GM18499 (cell line): ENCODE results near the gene PRLR.
A peak's percentile ranks its signal among the peaks of the same experiment; 100 is the strongest.

Experiments
- ATAC-seq: cut with Tn5 transposase; IDR thresholded peaks from one replicate; pipeline ENCODE4 v1.9.1; 2021; ENCODE audit warnings: moderate number of reproducible peaks; ENCODE audit not compliant: insufficient read depth, unreplicated experiment

The PRLR gene

GRCh38 chr5:35095366-35095765 lies 134.9 kb downstream of the PRLR start:
- no peak for ATAC-seq

GRCh38 chr5:35094948-35095347 lies 135.3 kb downstream of the PRLR start:
- ATAC-seq = no peak

- ATAC-seq = no peak
Measured at GRCh38 chr5:35092703-35093102, 137.6 kb downstream of the PRLR start.

GRCh38 chr5:35091704-35092103 lies 138.6 kb downstream of the PRLR start:
- ATAC-seq = no peak

- no peak for ATAC-seq
Measured at GRCh38 chr5:35089334-35090314, 140.7 kb downstream of the PRLR start.

- ATAC-seq = no peak
Measured at GRCh38 chr5:35087991-35088390, 142.3 kb downstream of the PRLR start.

- no peak for ATAC-seq
Measured at GRCh38 chr5:35083150-35083549, 147.1 kb downstream of the PRLR start.

GRCh38 chr5:35082530-35082929 lies 147.8 kb downstream of the PRLR start:
- ATAC-seq = no peak

- no peak for ATAC-seq
Measured at GRCh38 chr5:35081134-35081533, 149.2 kb downstream of the PRLR start.

- ATAC-seq = no peak
Measured at GRCh38 chr5:35073160-35073559, 157.1 kb downstream of the PRLR start.

- no peak for ATAC-seq
Measured at GRCh38 chr5:35069188-35069587, 161.1 kb downstream of the PRLR start.

- no peak for ATAC-seq
Measured at GRCh38 chr5:35067985-35068384, 162.3 kb downstream of the PRLR start.

GRCh38 chr5:35066260-35066795 lies 164.0 kb downstream of the PRLR start:
- no peak for ATAC-seq

- ATAC-seq = no peak
Measured at GRCh38 chr5:35063414-35063813, 166.9 kb downstream of the PRLR start.

GRCh38 chr5:35061211-35061770 lies 169.0 kb downstream of the PRLR start:
- ATAC-seq = no peak

- ATAC-seq = no peak
Measured at GRCh38 chr5:35060236-35060635, 170.1 kb downstream of the PRLR start.

- ATAC-seq = no peak
Measured at GRCh38 chr5:35059251-35059650, 171.0 kb downstream of the PRLR start.

GRCh38 chr5:35058374-35058788 lies 171.9 kb downstream of the PRLR start:
- peak; percentile 76 for ATAC-seq

GRCh38 chr5:35056686-35057085 lies 173.6 kb downstream of the PRLR start:
- no peak for ATAC-seq

GRCh38 chr5:35052838-35053237 lies 177.4 kb downstream of the PRLR start:
- ATAC-seq = no peak

- no peak for ATAC-seq
Measured at GRCh38 chr5:35050541-35051126, 179.7 kb downstream of the PRLR start.
